HepG2 (cell line): ENCODE data around the gene BRCA1. TPM values are rescaled to one million over a fixed set of nuclear protein-coding genes. Genes with fewer than 3 reads are reported as not detected.

Experiments used
- CBX2 ChIP-seq, 2 experiments: fragments of 200-600 bp in 1 of 2; sonication (generic); formaldehyde crosslinking in 1 of 2; IDR thresholded peaks; 2 replicates each; pipeline versions ENCODE4 v1.7.0 to v1.8.1; 2018 to 2022; ENCODE audit warnings: low read depth in 2 of 2, low read length in 1 of 2, mild to moderate bottlenecking in 1 of 2, missing genetic modification reagents in 1 of 2
- FOXP1 ChIP-seq, 2 experiments: fragments of 450-650 bp in 1 of 2; IDR thresholded peaks; 2 replicates each; pipeline ENCODE4 v1.6.1; 2017 to 2018; ENCODE audit warnings: antibody characterized with exemption in 1 of 2
- GATAD1 ChIP-seq: IDR thresholded peaks from 2 replicates; pipeline ENCODE4 v1.6.1; 2016; ENCODE audit warnings: missing genetic modification reagents, missing compliant biosample characterization
- IKZF1 ChIP-seq: fragments of 450-650 bp; IDR thresholded peaks from 2 replicates; pipeline ENCODE4 v1.7.1; 2016
- JUN ChIP-seq: sonication (generic); formaldehyde crosslinking; IDR thresholded peaks from 2 replicates; pipeline ENCODE4 v1.4.0; 2020; ENCODE audit warnings: mild to moderate bottlenecking, missing genetic modification reagents
- MZF1 ChIP-seq: sonication (generic); formaldehyde crosslinking; IDR thresholded peaks from 2 replicates; pipeline ENCODE4 v1.8.1; 2023; ENCODE audit warnings: mild to moderate bottlenecking, missing genetic modification reagents, borderline replicate concordance
- PCBP1 ChIP-seq: fragments of 200-400 bp; formaldehyde crosslinking; IDR thresholded peaks from 2 replicates; pipeline ENCODE4 v1.6.1; 2017; ENCODE audit warnings: mild to moderate bottlenecking, low read depth, low read length, borderline replicate concordance
- PPARG ChIP-seq: conservative IDR thresholded peaks from 2 replicates; pipeline ENCODE4 v1.6.1; 2016; ENCODE audit warnings: missing biosample characterization, missing genetic modification reagents
- TARDBP ChIP-seq: sonication (generic); formaldehyde crosslinking; IDR thresholded peaks from 2 replicates; pipeline ENCODE4 v1.8.0; 2022; ENCODE audit warnings: mild to moderate bottlenecking, missing genetic modification reagents
- TBX3 ChIP-seq: fragments of 450-650 bp; IDR thresholded peaks from 2 replicates; pipeline ENCODE4 v1.6.1; 2017; ENCODE audit warnings: antibody characterized with exemption, mild to moderate bottlenecking, inconsistent platforms, borderline replicate concordance
- TCF7L2 ChIP-seq: IDR thresholded peaks from 2 replicates; pipeline ENCODE4 v1.6.1; 2011; ENCODE audit warnings: mild to moderate bottlenecking, low read depth, low read length, moderate library complexity
- ZKSCAN5 ChIP-seq: sonication (generic); formaldehyde crosslinking; IDR thresholded peaks from 2 replicates; pipeline ENCODE4 v1.5.1; 2020; ENCODE audit warnings: mild to moderate bottlenecking, missing genetic modification reagents
- ZNF17 ChIP-seq: sonication (generic); formaldehyde crosslinking; IDR thresholded peaks from 2 replicates; pipeline ENCODE4 v1.5.0; 2020; ENCODE audit warnings: mild to moderate bottlenecking, missing genetic modification reagents
- ZNF225 ChIP-seq: sonication (generic); formaldehyde crosslinking; IDR thresholded peaks from 2 replicates; pipeline ENCODE4 v1.4.0; 2020; ENCODE audit warnings: mild to moderate bottlenecking, missing genetic modification reagents
- ZNF264 ChIP-seq: sonication (generic); formaldehyde crosslinking; IDR thresholded peaks from 2 replicates; pipeline ENCODE4 v1.4.0; 2020; ENCODE audit warnings: missing genetic modification reagents
- ZNF326 ChIP-seq: sonication (generic); formaldehyde crosslinking; IDR thresholded peaks from 2 replicates; pipeline ENCODE4 v1.4.0; 2020; ENCODE audit warnings: missing genetic modification reagents, borderline replicate concordance
- ZNF33B ChIP-seq: sonication (generic); formaldehyde crosslinking; IDR thresholded peaks from 2 replicates; pipeline ENCODE4 v1.5.1; 2020; ENCODE audit warnings: mild to moderate bottlenecking, missing genetic modification reagents
- ZNF382 ChIP-seq: sonication (generic); formaldehyde crosslinking; IDR thresholded peaks from 2 replicates; pipeline ENCODE4 v1.5.0; 2020; ENCODE audit warnings: missing genetic modification reagents, mild to moderate bottlenecking, borderline replicate concordance
- ZNF431 ChIP-seq: sonication (generic); formaldehyde crosslinking; IDR thresholded peaks from 2 replicates; pipeline ENCODE4 v1.9.0; 2022; ENCODE audit warnings: missing genetic modification reagents, low read depth, mild to moderate bottlenecking, borderline replicate concordance
- ZNF451 ChIP-seq: sonication (generic); formaldehyde crosslinking; IDR thresholded peaks from 2 replicates; pipeline ENCODE4 v1.5.0; 2020; ENCODE audit warnings: mild to moderate bottlenecking, missing genetic modification reagents
- ZNF552 ChIP-seq: sonication (generic); formaldehyde crosslinking; IDR thresholded peaks from 2 replicates; pipeline ENCODE4 v1.9.0; 2022; ENCODE audit warnings: missing genetic modification reagents, mild to moderate bottlenecking, borderline replicate concordance
- ZNF775 ChIP-seq: sonication (generic); formaldehyde crosslinking; IDR thresholded peaks from 2 replicates; pipeline ENCODE4 v1.4.0; 2020; ENCODE audit warnings: missing genetic modification reagents, mild to moderate bottlenecking, moderate library complexity, borderline replicate concordance
- polyA plus RNA-seq, 8 experiments: library from polyadenylated mRNA; depleted of rRNA in 3 of 8; stranded (reverse) in 7 of 8; unstranded in 1 of 8; fragments of >200 nt; fragmentation: Illumina TruSeq in 4 of 8; extraction: Trizol in 4 of 8; gene quantifications; 2 replicates each; pipeline versions ENCODE4 v1.2.1 to v1.2.3, GENCODE V29; 2011 to 2016; ENCODE audit warnings: low read depth in 4 of 8, missing spikeins in 1 of 8, mixed read lengths in 1 of 8; ENCODE audit not compliant: insufficient read depth in 1 of 8
- total RNA-seq, 5 experiments: library from RNA; depleted of rRNA; stranded (reverse); fragments of >200 nt; fragmentation: Illumina TruSeq; extraction: Trizol; gene quantifications; 2 replicates each; pipeline ENCODE4 v1.2.3, GENCODE V29; 2016; ENCODE audit warnings: low read depth in 1 of 5
- TF ChIP-seq, protein P1 (sequence below): sonication (generic); formaldehyde crosslinking; IDR thresholded peaks from 2 replicates; pipeline ENCODE4 v1.4.0; 2020; ENCODE audit warnings: missing genetic modification reagents
- TF ChIP-seq, protein P2 (sequence below): sonication (generic); formaldehyde crosslinking; IDR thresholded peaks from 2 replicates; pipeline ENCODE4 v1.8.0; 2022; ENCODE audit warnings: missing genetic modification reagents, mild to moderate bottlenecking, borderline replicate concordance

BRCA1 gene
- total and polyA plus RNA-seq, 2 of the 13 experiments (the other 11 are each of a cell fraction or from before 2014, with no cell fraction given): 13.3 to 37.5 TPM

DNA sequence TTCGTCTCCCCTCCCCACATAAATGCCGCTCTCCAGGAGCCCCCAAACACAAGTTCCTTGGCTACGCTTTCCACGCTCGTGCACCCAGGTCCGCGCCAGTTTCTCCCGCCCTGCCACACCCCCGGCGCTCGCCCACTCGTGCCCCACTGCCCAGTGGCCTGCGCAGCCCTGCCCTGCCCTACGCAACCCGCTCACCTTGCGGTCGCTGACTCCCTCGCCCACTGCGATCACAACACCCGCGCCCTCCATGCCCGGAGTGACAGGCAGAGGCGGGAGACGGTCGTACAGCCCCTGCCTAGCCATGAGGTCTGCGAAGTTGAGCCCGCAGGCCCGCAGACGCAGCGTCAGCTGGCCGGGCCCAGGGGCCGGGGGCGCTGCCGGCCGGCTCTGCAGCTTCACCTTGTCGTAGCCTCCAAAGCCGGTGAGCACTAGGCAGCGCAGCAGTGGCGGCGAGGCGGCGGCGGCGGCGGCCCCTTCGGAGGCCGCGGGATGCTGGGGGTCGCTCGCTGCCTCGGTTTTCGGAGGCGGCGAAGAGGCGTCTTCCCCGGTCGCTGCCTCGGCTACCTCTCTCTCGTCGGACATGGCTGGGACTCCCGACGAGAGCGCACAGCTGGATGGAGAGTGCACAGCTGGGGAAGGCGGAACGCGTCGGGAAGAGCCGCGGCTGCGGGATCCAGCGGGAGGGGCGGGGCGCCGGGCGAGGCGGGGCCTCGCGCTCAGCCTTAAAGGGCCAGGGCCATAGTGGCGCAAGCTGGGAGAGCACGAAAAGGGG, 103.2 kb downstream of the BRCA1 start, which contains the start of gene VAT1 (continued):
- TF ChIP-seq, protein P1, sequence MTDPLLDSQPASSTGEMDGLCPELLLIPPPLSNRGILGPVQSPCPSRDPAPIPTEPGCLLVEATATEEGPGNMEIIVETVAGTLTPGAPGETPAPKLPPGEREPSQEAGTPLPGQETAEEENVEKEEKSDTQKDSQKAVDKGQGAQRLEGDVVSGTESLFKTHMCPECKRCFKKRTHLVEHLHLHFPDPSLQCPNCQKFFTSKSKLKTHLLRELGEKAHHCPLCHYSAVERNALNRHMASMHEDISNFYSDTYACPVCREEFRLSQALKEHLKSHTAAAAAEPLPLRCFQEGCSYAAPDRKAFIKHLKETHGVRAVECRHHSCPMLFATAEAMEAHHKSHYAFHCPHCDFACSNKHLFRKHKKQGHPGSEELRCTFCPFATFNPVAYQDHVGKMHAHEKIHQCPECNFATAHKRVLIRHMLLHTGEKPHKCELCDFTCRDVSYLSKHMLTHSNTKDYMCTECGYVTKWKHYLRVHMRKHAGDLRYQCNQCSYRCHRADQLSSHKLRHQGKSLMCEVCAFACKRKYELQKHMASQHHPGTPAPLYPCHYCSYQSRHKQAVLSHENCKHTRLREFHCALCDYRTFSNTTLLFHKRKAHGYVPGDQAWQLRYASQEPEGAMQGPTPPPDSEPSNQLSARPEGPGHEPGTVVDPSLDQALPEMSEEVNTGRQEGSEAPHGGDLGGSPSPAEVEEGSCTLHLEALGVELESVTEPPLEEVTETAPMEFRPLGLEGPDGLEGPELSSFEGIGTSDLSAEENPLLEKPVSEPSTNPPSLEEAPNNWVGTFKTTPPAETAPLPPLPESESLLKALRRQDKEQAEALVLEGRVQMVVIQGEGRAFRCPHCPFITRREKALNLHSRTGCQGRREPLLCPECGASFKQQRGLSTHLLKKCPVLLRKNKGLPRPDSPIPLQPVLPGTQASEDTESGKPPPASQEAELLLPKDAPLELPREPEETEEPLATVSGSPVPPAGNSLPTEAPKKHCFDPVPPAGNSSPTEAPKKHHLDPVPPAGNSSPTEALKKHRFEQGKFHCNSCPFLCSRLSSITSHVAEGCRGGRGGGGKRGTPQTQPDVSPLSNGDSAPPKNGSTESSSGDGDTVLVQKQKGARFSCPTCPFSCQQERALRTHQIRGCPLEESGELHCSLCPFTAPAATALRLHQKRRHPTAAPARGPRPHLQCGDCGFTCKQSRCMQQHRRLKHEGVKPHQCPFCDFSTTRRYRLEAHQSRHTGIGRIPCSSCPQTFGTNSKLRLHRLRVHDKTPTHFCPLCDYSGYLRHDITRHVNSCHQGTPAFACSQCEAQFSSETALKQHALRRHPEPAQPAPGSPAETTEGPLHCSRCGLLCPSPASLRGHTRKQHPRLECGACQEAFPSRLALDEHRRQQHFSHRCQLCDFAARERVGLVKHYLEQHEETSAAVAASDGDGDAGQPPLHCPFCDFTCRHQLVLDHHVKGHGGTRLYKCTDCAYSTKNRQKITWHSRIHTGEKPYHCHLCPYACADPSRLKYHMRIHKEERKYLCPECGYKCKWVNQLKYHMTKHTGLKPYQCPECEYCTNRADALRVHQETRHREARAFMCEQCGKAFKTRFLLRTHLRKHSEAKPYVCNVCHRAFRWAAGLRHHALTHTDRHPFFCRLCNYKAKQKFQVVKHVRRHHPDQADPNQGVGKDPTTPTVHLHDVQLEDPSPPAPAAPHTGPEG (CRISPR knock-in tag): peak; percentile 78
- no peak for TF ChIP-seq IKZF1
- no peak for TF ChIP-seq ZNF326 (CRISPR knock-in tag)
- no peak for TF ChIP-seq MZF1 (CRISPR knock-in tag)
- peak; percentile 57; the same call in 1 of the 2 replicates for TF ChIP-seq ZNF552 (CRISPR knock-in tag)
- TF ChIP-seq ZNF264: 0 out of 2 replicates have a peak, but pooled peaks have one; percentile 34
- TF ChIP-seq ZNF225 (CRISPR knock-in tag): no peak; the same call in 1 of the 2 replicates
- no peak for TF ChIP-seq ZNF431
- no peak for TF ChIP-seq CBX2 (IDR thresholded peaks at IDR 0.05; ENCODE audit: low read depth, low read length)
- no peak for TF ChIP-seq CBX2 (CRISPR knock-in tag; IDR thresholded peaks at IDR 0.05; ENCODE audit: low read depth)
- TF ChIP-seq PPARG (CRISPR knock-in tag): no peak
- peak; percentile 73; the same call in 1 of the 2 replicates for TF ChIP-seq ZNF451
- TF ChIP-seq GATAD1: no peak
- no peak for TF ChIP-seq TCF7L2
- TF ChIP-seq ZKSCAN5 (CRISPR knock-in tag): no peak
- TF ChIP-seq, protein P2, sequence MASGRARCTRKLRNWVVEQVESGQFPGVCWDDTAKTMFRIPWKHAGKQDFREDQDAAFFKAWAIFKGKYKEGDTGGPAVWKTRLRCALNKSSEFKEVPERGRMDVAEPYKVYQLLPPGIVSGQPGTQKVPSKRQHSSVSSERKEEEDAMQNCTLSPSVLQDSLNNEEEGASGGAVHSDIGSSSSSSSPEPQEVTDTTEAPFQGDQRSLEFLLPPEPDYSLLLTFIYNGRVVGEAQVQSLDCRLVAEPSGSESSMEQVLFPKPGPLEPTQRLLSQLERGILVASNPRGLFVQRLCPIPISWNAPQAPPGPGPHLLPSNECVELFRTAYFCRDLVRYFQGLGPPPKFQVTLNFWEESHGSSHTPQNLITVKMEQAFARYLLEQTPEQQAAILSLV (CRISPR knock-in tag): peak; percentile 69; the same call in 1 of the 2 replicates
- TF ChIP-seq ZNF17 (CRISPR knock-in tag): no peak
- TF ChIP-seq TARDBP (CRISPR knock-in tag): peak; percentile 76; the same call in 1 of the 2 replicates
- 0 out of 2 replicates have a peak, but pooled peaks have one; percentile 17 for TF ChIP-seq JUN (CRISPR knock-in tag)
- 0 out of 2 replicates have a peak, but pooled peaks have one; percentile 36 for TF ChIP-seq ZNF775 (CRISPR knock-in tag)
- TF ChIP-seq ZNF33B (CRISPR knock-in tag): peak; percentile 93
- no peak for TF ChIP-seq FOXP1 (IDR thresholded peaks at IDR 0.05)
- TF ChIP-seq FOXP1 (CRISPR knock-in tag; IDR thresholded peaks at IDR 0.05): no peak
- TF ChIP-seq ZNF382 (CRISPR knock-in tag): no peak
- TF ChIP-seq PCBP1: no peak
- TF ChIP-seq TBX3: no peak
